Mesothelial cell of epicardium (in vitro differentiated cells): ENCODE data around the gene MTHFR. TPM values are rescaled to one million over a fixed set of nuclear protein-coding genes. Genes with fewer than 3 reads are reported as not detected.

Experiments
- DNase-seq, 2 experiments: peaks; one replicate each; pipeline ENCODE4 v3.0.0; 2021; ENCODE audit warnings: low spot score in 2 of 2; ENCODE audit not compliant: unreplicated experiment in 2 of 2
- H3K27ac Mint-ChIP-seq: 2 replicates; pipeline ENCODE4 v1.8.0; 2021; ENCODE audit warnings: mixed read lengths
- H3K27me3 Mint-ChIP-seq: 2 replicates; pipeline ENCODE4 v1.8.0; 2021; ENCODE audit warnings: low read depth, mixed read lengths
- H3K36me3 Mint-ChIP-seq: 2 replicates; pipeline ENCODE4 v1.8.0; 2021; ENCODE audit warnings: mixed read lengths
- H3K4me1 Mint-ChIP-seq: 2 replicates; pipeline ENCODE4 v1.8.0; 2021; ENCODE audit warnings: mixed read lengths
- H3K4me3 Mint-ChIP-seq: 2 replicates; pipeline ENCODE4 v1.8.0; 2021; ENCODE audit warnings: mild to moderate bottlenecking, moderate library complexity, mixed read lengths
- H3K9me3 Mint-ChIP-seq: 2 replicates; pipeline ENCODE4 v1.8.0; 2021; ENCODE audit warnings: mixed read lengths
- CTCF ChIP-seq: fragments of 200-600 bp; sonication (generic); IDR thresholded peaks from one replicate; pipeline ENCODE4 v1.5.0; 2021; ENCODE audit warnings: antibody characterized with exemption; ENCODE audit not compliant: unreplicated experiment
- total RNA-seq: library from RNA; stranded (reverse); gene quantifications from 3 replicates; pipeline ENCODE4 v1.2.1, GENCODE V29; 2021

The MTHFR gene
- total RNA-seq, 1 donor from 2014 or later = 39.2 TPM

- Mint-ChIP-seq H3K27ac (no peak overlapping the region), H3K4me1 (no peaks in the 10 kb centered on the region), H3K36me3 (no peaks in the 10 kb centered on the region), H3K27me3 (no peaks in the 10 kb centered on the region), H3K4me3 (no peak overlapping the region), H3K9me3 (no peaks in the 10 kb centered on the region)
- no peak for DNase-seq
- TF ChIP-seq CTCF = no peak
Observed at GRCh38 chr1:11779715-11780379, 25.9 kb downstream of the MTHFR start.

- TF ChIP-seq CTCF = no peak
- H3K27me3 Mint-ChIP-seq = no peaks in the 10 kb centered on the region
- H3K36me3 Mint-ChIP-seq = no peaks in the 10 kb centered on the region
- no peak overlapping the region for H3K27ac Mint-ChIP-seq
- no peaks in the 10 kb centered on the region for H3K4me1 Mint-ChIP-seq
- DNase-seq = no peak
- H3K9me3 Mint-ChIP-seq = no peaks in the 10 kb centered on the region
- H3K4me3 Mint-ChIP-seq = no peak overlapping the region
Observed at GRCh38 chr1:11778844-11779623, 26.7 kb downstream of the MTHFR start.

- no peak for TF ChIP-seq CTCF
- H3K9me3 Mint-ChIP-seq = no peaks in the 10 kb centered on the region
- no peak overlapping the region for H3K27ac Mint-ChIP-seq
- H3K36me3 Mint-ChIP-seq = no peaks in the 10 kb centered on the region
- H3K4me3 Mint-ChIP-seq = no peak overlapping the region
- no peaks in the 10 kb centered on the region for H3K4me1 Mint-ChIP-seq
- no peaks in the 10 kb centered on the region for H3K27me3 Mint-ChIP-seq
- DNase-seq = no peak
Observed at GRCh38 chr1:11778336-11778735, 27.4 kb downstream of the MTHFR start.

- TF ChIP-seq CTCF = no peak
- H3K27ac Mint-ChIP-seq = no peak overlapping the region
Observed at GRCh38 chr1:11777658-11778322, 28.0 kb downstream of the MTHFR start.

GRCh38 chr1:11774753-11775152, 31.0 kb downstream of the MTHFR start:
- H3K9me3 Mint-ChIP-seq = no peaks in the 10 kb centered on the region
- no peak for TF ChIP-seq CTCF
- no peaks in the 10 kb centered on the region for H3K27me3 Mint-ChIP-seq
- no peak for DNase-seq
- no peaks in the 10 kb centered on the region for H3K4me1 Mint-ChIP-seq
- H3K4me3 Mint-ChIP-seq = no peak overlapping the region
- no peak overlapping the region for H3K27ac Mint-ChIP-seq
- H3K36me3 Mint-ChIP-seq = no peaks in the 10 kb centered on the region

More at GRCh38 chr1:11777658-11778322, 28.0 kb downstream of the MTHFR start:
- Mint-ChIP-seq H3K4me1 (no peaks in the 10 kb centered on the region), H3K36me3 (no peaks in the 10 kb centered on the region), H3K4me3 (no peak overlapping the region), H3K9me3 (no peaks in the 10 kb centered on the region), H3K27me3 (no peaks in the 10 kb centered on the region)
- DNase-seq = no peak
